ENCODE data around the gene UPP2. TPM values are rescaled to one million over a fixed set of nuclear protein-coding genes. Genes with fewer than 3 reads are reported as not detected.

UPP2 gene
- total and polyA plus RNA-seq, 2 experiments from 2014 or later, result 0.70 TPM; not detected in 1

- Histone ChIP-seq H3K79me2 (no peaks in the 10 kb centered on the region), H3K4me3 (no peak overlapping the region), H3K4me1 (ENCODE audit: insufficient read depth) (no peaks in the 10 kb centered on the region), H3K27ac (no peak overlapping the region), H3K27me3 (no peaks in the 10 kb centered on the region), H2AFZ (no peak overlapping the region), H3K4me2 (no peak overlapping the region), H3K9me2 (replicated peaks; ENCODE audit: insufficient read depth) (no peaks in the 10 kb centered on the region), H3K36me3 (replicated peaks; ENCODE audit: insufficient read depth, low read depth) (no peaks in the 10 kb centered on the region), H4K20me1 (ENCODE audit: insufficient read depth, poor library complexity, severe bottlenecking) (no peaks in the 10 kb centered on the region), H3K9me3 (ENCODE audit: low read depth) (peaks cover 5% of the 10 kb centered on the region)
- no peak for TF ChIP-seq EZH2phosphoT487 (IDR thresholded peaks at IDR 0.05; ENCODE audit: low read depth, severe bottlenecking, unreplicated experiment)
- no peak for TF ChIP-seq EZH2 (IDR thresholded peaks at IDR 0.05; ENCODE audit: borderline replicate concordance)
- TF ChIP-seq CTCF (IDR thresholded peaks at IDR 0.05; ENCODE audit: poor library complexity), result no peak
- 49% methylated on average over 3 of the region's 3 CpGs for WGBS (ENCODE audit: low lambda C conversion rate, missing lambda C conversion rate)
- DNase-seq (ENCODE audit: low spot score), result no peak
Observed at GRCh38 chr2:158079672-158080071, 22.0 kb upstream of the UPP2 start.

GRCh38 chr2:158088093-158088492 is 13.6 kb upstream of the UPP2 start:
- no peak for TF ChIP-seq EZH2phosphoT487 (IDR thresholded peaks at IDR 0.05; ENCODE audit: low read depth, severe bottlenecking, unreplicated experiment)
- no peak for TF ChIP-seq CTCF (IDR thresholded peaks at IDR 0.05; ENCODE audit: poor library complexity)
- no peak for TF ChIP-seq EZH2 (IDR thresholded peaks at IDR 0.05; ENCODE audit: borderline replicate concordance)
- no peaks in the 10 kb centered on the region for H4K20me1 ChIP-seq (ENCODE audit: insufficient read depth, poor library complexity, severe bottlenecking)
- H3K79me2 ChIP-seq, result no peaks in the 10 kb centered on the region
- H3K9me3 ChIP-seq (ENCODE audit: low read depth), result no peaks in the 10 kb centered on the region
- H3K27ac ChIP-seq, result no peak overlapping the region
- H3K4me1 ChIP-seq (ENCODE audit: insufficient read depth), result no peaks in the 10 kb centered on the region
- no peak for DNase-seq (ENCODE audit: low spot score)
- H3K27me3 ChIP-seq, result no peaks in the 10 kb centered on the region
- no peaks in the 10 kb centered on the region for H3K9me2 ChIP-seq (replicated peaks; ENCODE audit: insufficient read depth)
- no peak overlapping the region for H3K4me2 ChIP-seq
- H3K4me3 ChIP-seq, result no peak overlapping the region
- WGBS (ENCODE audit: low lambda C conversion rate, missing lambda C conversion rate), result 92% methylated on average over 3 of the region's 3 CpGs
- no peaks in the 10 kb centered on the region for H3K36me3 ChIP-seq (replicated peaks; ENCODE audit: insufficient read depth, low read depth)
- no peak overlapping the region for H2AFZ ChIP-seq

- WGBS (ENCODE audit: low lambda C conversion rate, missing lambda C conversion rate), result 83% methylated on average over 5 of the region's 5 CpGs
Observed at GRCh38 chr2:158089322-158089721, 12.4 kb upstream of the UPP2 start.

More at GRCh38 chr2:158089322-158089721, 12.4 kb upstream of the UPP2 start:
- H3K4me1 ChIP-seq (ENCODE audit: insufficient read depth), result no peaks in the 10 kb centered on the region
- H3K9me2 ChIP-seq (replicated peaks; ENCODE audit: insufficient read depth), result no peaks in the 10 kb centered on the region
- TF ChIP-seq CTCF (IDR thresholded peaks at IDR 0.05; ENCODE audit: poor library complexity), result no peak
- TF ChIP-seq EZH2phosphoT487 (IDR thresholded peaks at IDR 0.05; ENCODE audit: low read depth, severe bottlenecking, unreplicated experiment), result no peak
- no peak for TF ChIP-seq EZH2 (IDR thresholded peaks at IDR 0.05; ENCODE audit: borderline replicate concordance)
- no peaks in the 10 kb centered on the region for H3K79me2 ChIP-seq
- H3K9me3 ChIP-seq (ENCODE audit: low read depth), result no peaks in the 10 kb centered on the region
- no peak overlapping the region for H2AFZ ChIP-seq
- no peak overlapping the region for H3K4me3 ChIP-seq
- no peak for DNase-seq (ENCODE audit: low spot score)
- no peak overlapping the region for H3K4me2 ChIP-seq
- no peaks in the 10 kb centered on the region for H3K27me3 ChIP-seq
- H3K27ac ChIP-seq, result no peak overlapping the region
- H4K20me1 ChIP-seq (ENCODE audit: insufficient read depth, poor library complexity, severe bottlenecking), result no peaks in the 10 kb centered on the region
- H3K36me3 ChIP-seq (replicated peaks; ENCODE audit: insufficient read depth, low read depth), result no peaks in the 10 kb centered on the region

All from hepatocyte (in vitro differentiated cells).